ENCODE measurements around the gene CRB2.

Gene CRB2

GRCh38 chr9:123373447-123373923 lies 17.5 kb downstream of the CRB2 start:
- no peaks in the 10 kb centered on the region for H3K36me3 ChIP-seq (ENCODE audit: control insufficient read depth, low read length)
- no peaks in the 10 kb centered on the region for H3K4me1 ChIP-seq (ENCODE audit: control insufficient read depth, low read length)
- H3K79me2 ChIP-seq (ENCODE audit: control insufficient read depth, low read length), result no peaks in the 10 kb centered on the region
- H3K4me2 ChIP-seq (ENCODE audit: low read length), result no peak overlapping the region
- H4K20me1 ChIP-seq (ENCODE audit: control insufficient read depth, insufficient read depth, low read depth, low read length), result no peaks in the 10 kb centered on the region
- H3K9me2 ChIP-seq (replicated peaks; ENCODE audit: control insufficient read depth, low read length), result no peaks in the 10 kb centered on the region
- H3F3A ChIP-seq (ENCODE audit: control insufficient read depth, insufficient read depth), result no peaks in the 10 kb centered on the region
- TF ChIP-seq CTCF (IDR thresholded peaks at IDR 0.05; ENCODE audit: low read depth, low read length, poor library complexity, severe bottlenecking) (no peak), EZH2phosphoT487 (IDR thresholded peaks at IDR 0.05; ENCODE audit: borderline replicate concordance, low read length) (no peak)
- no peaks in the 10 kb centered on the region for H3K27me3 ChIP-seq (ENCODE audit: control insufficient read depth, low read length)
- H3K9me3 ChIP-seq (ENCODE audit: control insufficient read depth, insufficient read depth, low read length), result no peaks in the 10 kb centered on the region
- no peak overlapping the region for H3K4me3 ChIP-seq (ENCODE audit: low read length)
- H3K27ac ChIP-seq (ENCODE audit: low read depth, low read length), result no peak overlapping the region

- H3K27ac ChIP-seq (ENCODE audit: low read depth, low read length), result no peak overlapping the region
- H3K4me3 ChIP-seq (ENCODE audit: low read length), result no peak overlapping the region
- H3K36me3 ChIP-seq (ENCODE audit: control insufficient read depth, low read length), result no peaks in the 10 kb centered on the region
- H3K9me3 ChIP-seq (ENCODE audit: control insufficient read depth, insufficient read depth, low read length), result no peaks in the 10 kb centered on the region
- H3K27me3 ChIP-seq (ENCODE audit: control insufficient read depth, low read length), result no peaks in the 10 kb centered on the region
- H3K4me2 ChIP-seq (ENCODE audit: low read length), result no peak overlapping the region
- no peaks in the 10 kb centered on the region for H3K4me1 ChIP-seq (ENCODE audit: control insufficient read depth, low read length)
- no peaks in the 10 kb centered on the region for H4K20me1 ChIP-seq (ENCODE audit: control insufficient read depth, insufficient read depth, low read depth, low read length)
- H3K9me2 ChIP-seq (replicated peaks; ENCODE audit: control insufficient read depth, low read length), result no peaks in the 10 kb centered on the region
- H3F3A ChIP-seq (ENCODE audit: control insufficient read depth, insufficient read depth), result no peaks in the 10 kb centered on the region
- no peak for TF ChIP-seq EZH2phosphoT487 (IDR thresholded peaks at IDR 0.05; ENCODE audit: borderline replicate concordance, low read length)
- no peak for TF ChIP-seq CTCF (IDR thresholded peaks at IDR 0.05; ENCODE audit: low read depth, low read length, poor library complexity, severe bottlenecking)
- H3K79me2 ChIP-seq (ENCODE audit: control insufficient read depth, low read length), result no peaks in the 10 kb centered on the region
These were observed 17.9 kb downstream of the CRB2 start for GRCh38 chr9:123373946-123374345.

GRCh38 chr9:123375469-123376132 lies 19.6 kb downstream of the CRB2 start:
- no peaks in the 10 kb centered on the region for H4K20me1 ChIP-seq (ENCODE audit: control insufficient read depth, insufficient read depth, low read depth, low read length)
- H3K4me1 ChIP-seq (ENCODE audit: control insufficient read depth, low read length), result no peaks in the 10 kb centered on the region
- H3K4me2 ChIP-seq (ENCODE audit: low read length), result no peak overlapping the region
- H3K4me3 ChIP-seq (ENCODE audit: low read length), result no peak overlapping the region
- no peaks in the 10 kb centered on the region for H3K9me3 ChIP-seq (ENCODE audit: control insufficient read depth, insufficient read depth, low read length)
- no peaks in the 10 kb centered on the region for H3K79me2 ChIP-seq (ENCODE audit: control insufficient read depth, low read length)
- TF ChIP-seq CTCF (IDR thresholded peaks at IDR 0.05; ENCODE audit: low read depth, low read length, poor library complexity, severe bottlenecking) (no peak), EZH2phosphoT487 (IDR thresholded peaks at IDR 0.05; ENCODE audit: borderline replicate concordance, low read length) (no peak)
- no peaks in the 10 kb centered on the region for H3K36me3 ChIP-seq (ENCODE audit: control insufficient read depth, low read length)
- no peaks in the 10 kb centered on the region for H3K9me2 ChIP-seq (replicated peaks; ENCODE audit: control insufficient read depth, low read length)
- no peaks in the 10 kb centered on the region for H3K27me3 ChIP-seq (ENCODE audit: control insufficient read depth, low read length)
- no peaks in the 10 kb centered on the region for H3F3A ChIP-seq (ENCODE audit: control insufficient read depth, insufficient read depth)
- H3K27ac ChIP-seq (ENCODE audit: low read depth, low read length), result no peak overlapping the region
